Kidney epithelial cell (primary cell): Measurements from ENCODE around the gene FBXO21. TPM values are rescaled to one million over a fixed set of nuclear protein-coding genes. Genes with fewer than 3 reads are reported as not detected.

ENCODE experiments used
- DNase-seq: peaks from one replicate; pipeline ENCODE4 v3.0.0-alpha.2; 2010; ENCODE audit warnings: low read depth
- H3K27me3 ChIP-seq: 2 replicates; pipeline ENCODE4 v1.6.0; 2011; ENCODE audit warnings: low read length; ENCODE audit not compliant: control insufficient read depth, insufficient read depth
- H3K36me3 ChIP-seq: 2 replicates; pipeline ENCODE4 v1.5.1; 2011; ENCODE audit warnings: low read length; ENCODE audit not compliant: control insufficient read depth, insufficient read depth
- H3K4me3 ChIP-seq: 2 replicates; pipeline ENCODE4 v1.5.1; 2011; ENCODE audit warnings: low read depth, mild to moderate bottlenecking, control low read depth, low read length
- CTCF ChIP-seq: IDR thresholded peaks from 2 replicates; pipeline ENCODE4 v1.5.1; 2011; ENCODE audit warnings: mild to moderate bottlenecking, moderate library complexity, low read length, control low read depth, inconsistent platforms; ENCODE audit not compliant: insufficient read depth, poor library complexity, severe bottlenecking
- total RNA-seq: library from RNA; depleted of rRNA; stranded (reverse); fragments of >200 nt; gene quantifications from 2 replicates; pipeline ENCODE4 v1.2.3, GENCODE V29; 2015

The FBXO21 gene
- total RNA-seq, 1 donor from 2014 or later, result 82.1 TPM

DNA sequence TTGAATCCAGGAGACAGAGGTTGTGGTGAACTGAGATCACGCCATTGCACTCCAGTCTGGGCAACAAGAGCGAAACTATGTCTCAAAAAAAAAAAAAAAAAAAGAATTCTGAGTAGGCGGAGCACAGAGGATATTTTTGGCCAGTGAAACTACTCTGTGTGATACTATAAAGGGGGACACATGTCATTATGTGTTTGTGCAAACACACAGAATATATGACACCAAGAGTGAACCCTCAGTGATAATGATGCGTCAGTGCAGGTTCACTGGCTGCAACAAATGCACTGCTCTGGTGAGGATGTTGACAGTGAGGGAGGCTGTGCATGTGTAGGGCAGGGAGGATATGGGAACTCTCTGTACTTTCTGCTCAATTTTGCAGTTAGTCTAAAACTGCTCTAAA lies 24.2 kb downstream of the FBXO21 start:
- no peak for DNase-seq
- Histone ChIP-seq H3K4me3 (no peak overlapping the region), H3K36me3 (peaks cover 3% of the 10 kb centered on the region), H3K27me3 (no peaks in the 10 kb centered on the region)
- no peak for TF ChIP-seq CTCF

DNA sequence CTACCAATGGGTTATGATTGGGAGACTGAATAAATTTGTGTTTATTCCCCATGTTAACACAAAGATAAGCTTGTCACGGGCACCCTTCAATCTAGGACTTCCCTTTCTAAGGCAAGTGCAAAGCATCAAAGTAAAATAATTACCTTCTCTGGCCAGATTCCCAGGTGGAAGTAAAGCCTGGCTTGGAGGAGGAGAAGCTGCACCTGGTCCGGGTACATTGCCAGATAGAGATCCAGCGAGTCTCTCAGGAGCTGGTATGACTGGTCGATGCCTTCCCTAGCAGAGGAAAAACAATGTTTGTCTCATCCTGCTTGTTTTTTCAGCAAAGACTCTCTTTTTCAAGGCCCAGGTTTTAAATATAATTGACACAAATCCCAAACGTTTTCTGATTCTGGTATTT lies 24.9 kb downstream of the FBXO21 start:
- DNase-seq, result no peak
- no peak for TF ChIP-seq CTCF
- H3K27me3 ChIP-seq, result no peaks in the 10 kb centered on the region
- H3K4me3 ChIP-seq, result no peak overlapping the region
- peaks cover 3% of the 10 kb centered on the region for H3K36me3 ChIP-seq

DNA sequence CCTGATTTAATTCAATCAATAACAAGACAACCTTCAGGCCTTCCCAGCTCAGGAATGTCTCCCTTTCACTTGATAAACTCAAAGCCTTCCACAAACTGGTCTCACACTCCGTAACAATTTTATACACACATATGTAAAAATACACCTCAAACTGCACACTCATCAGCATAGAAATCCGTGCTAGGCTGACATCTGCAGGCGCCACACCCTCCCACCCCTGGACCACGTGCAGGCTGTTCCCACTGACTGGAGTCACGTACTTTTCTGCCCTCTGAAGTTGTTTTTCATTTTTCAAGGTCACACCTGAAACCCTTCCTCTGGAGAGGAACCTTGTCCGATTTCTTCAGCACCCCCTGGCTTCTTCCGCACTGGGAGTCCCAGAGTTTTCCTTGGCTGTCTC lies 27.6 kb downstream of the FBXO21 start:
- H3K4me3 ChIP-seq, result no peak overlapping the region
- DNase-seq, result no peak
- no peaks in the 10 kb centered on the region for H3K27me3 ChIP-seq
- no peak for TF ChIP-seq CTCF
- H3K36me3 ChIP-seq, result peaks cover 2% of the 10 kb centered on the region

DNA sequence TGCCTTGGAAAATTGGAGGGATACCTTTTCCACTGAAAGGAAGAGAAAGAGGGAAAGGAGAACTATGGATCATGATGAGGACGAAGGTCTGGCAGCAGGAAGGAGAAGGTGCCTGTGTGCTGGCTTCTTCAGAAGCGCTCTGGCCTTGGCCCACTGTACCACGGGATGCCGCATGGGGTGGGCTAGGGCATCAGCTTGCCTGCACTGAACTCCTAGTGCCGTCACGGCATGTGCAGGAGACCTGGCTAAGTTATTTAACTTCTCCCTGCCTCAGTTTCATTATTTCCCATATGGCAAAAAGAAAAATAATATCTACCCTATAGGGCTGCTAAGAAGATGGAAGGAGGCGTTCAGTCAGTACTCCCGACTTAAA lies 28.1 kb downstream of the FBXO21 start:
- no peak for DNase-seq
- Histone ChIP-seq H3K27me3 (no peaks in the 10 kb centered on the region), H3K4me3 (no peak overlapping the region), H3K36me3 (peaks cover 1% of the 10 kb centered on the region)
- no peak for TF ChIP-seq CTCF

GRCh38 chr12:117161460-117162166 lies 28.7 kb downstream of the FBXO21 start:
- Histone ChIP-seq H3K36me3 (peaks cover 1% of the 10 kb centered on the region), H3K4me3 (no peak overlapping the region), H3K27me3 (no peaks in the 10 kb centered on the region)
- no peak for TF ChIP-seq CTCF
- no peak for DNase-seq

DNA sequence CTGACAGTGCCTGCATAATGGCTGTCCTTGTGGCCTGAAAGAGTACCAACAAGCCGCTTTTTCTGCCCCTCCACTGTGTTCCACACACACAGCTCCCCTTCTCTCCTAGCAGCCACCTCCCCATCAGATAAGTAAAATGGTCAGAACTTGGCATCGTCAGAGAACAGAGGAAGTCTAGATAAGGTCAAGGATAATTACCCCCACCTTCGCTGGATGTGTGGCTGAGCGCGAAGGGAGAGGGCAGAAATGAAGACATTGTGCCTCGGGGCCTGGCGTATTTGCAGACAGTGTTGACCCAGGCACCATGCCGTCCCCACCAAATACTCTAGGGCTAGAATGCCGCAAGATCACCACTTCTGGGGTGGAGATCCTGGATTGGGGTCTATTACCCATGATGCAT lies 30.6 kb downstream of the FBXO21 start:
- DNase-seq, result no peak
- no peak overlapping the region for H3K4me3 ChIP-seq
- TF ChIP-seq CTCF, result no peak
- H3K36me3 ChIP-seq, result peaks cover 3% of the 10 kb centered on the region
- H3K27me3 ChIP-seq, result no peaks in the 10 kb centered on the region
